ENCODE results near the gene BRSK2. TPM values are rescaled to one million over a fixed set of nuclear protein-coding genes. Genes with fewer than 3 reads are reported as not detected.
A peak's percentile ranks its signal among the peaks of the same experiment; 100 is the strongest.

The BRSK2 gene
- total and polyA plus RNA-seq, 9 of the 15 experiments (the other 6 are each of a cell fraction or from before 2014, with no cell fraction given): 0.06 to 0.52 (median 0.18) TPM; not detected in 5

DNA sequence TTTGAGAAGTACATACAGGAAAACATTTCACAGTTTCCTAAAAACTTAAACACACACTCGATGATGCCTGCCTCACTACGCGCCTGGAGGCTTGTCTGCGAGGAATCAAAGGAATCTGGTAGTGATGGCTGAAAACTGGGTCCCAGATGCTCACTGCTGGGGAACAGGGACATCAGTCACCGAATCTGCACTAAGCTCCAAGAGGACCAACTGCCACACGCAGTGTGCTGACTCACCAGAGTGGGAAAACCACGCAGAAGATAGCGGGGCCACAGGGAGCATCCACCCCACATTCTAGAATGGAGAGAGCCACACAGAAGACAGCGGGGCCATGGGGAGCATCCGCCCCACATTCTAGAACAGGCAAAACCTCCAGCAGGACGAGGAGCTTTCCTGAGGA, 121.2 kb downstream of the BRSK2 start:
- intact Hi-C loops (cut with micrococcal nuclease): no loop called here

More for the DNA sequence above, 121.2 kb downstream of the BRSK2 start:
- Histone ChIP-seq H3K4me1 (replicated peaks in 1 of 2; ENCODE audit: control insufficient read depth in 2 of 2, insufficient read depth in 2 of 2, low read length in 2 of 2) (peaks cover 9 to 48% of the 10 kb centered on the region in 2 experiments), H3K27me3 (ENCODE audit: control insufficient read depth in 2 of 2, insufficient read depth in 2 of 2, low read length in 2 of 2) (no peaks in the 10 kb centered on the region), H4K20me1 (replicated peaks; ENCODE audit: control insufficient read depth, insufficient read depth, low read length) (peaks cover 70% of the 10 kb centered on the region), H3K4me3 (no peak overlapping the region), H3K9me3 (replicated peaks; ENCODE audit: control insufficient read depth, insufficient read depth, low read depth, low read length) (no peaks in the 10 kb centered on the region), H3K27ac (ENCODE audit: extremely low read depth, low read depth, low read length) (no peak overlapping the region), H2AFZ (ENCODE audit: low read depth, low read length) (no peak overlapping the region), H3K9me1 (ENCODE audit: control insufficient read depth, insufficient read depth, low read length) (peaks cover 13% of the 10 kb centered on the region), H3K36me3 (ENCODE audit: control insufficient read depth, insufficient read depth, low read length) (no peaks in the 10 kb centered on the region), H3K9ac (ENCODE audit: insufficient read depth in 1 of 2, low read depth in 2 of 2, low read length in 2 of 2) (no peak overlapping the region), H3K79me2 (ENCODE audit: control insufficient read depth, insufficient read depth, low read length) (peaks cover 14% of the 10 kb centered on the region), H3K4me2 (ENCODE audit: insufficient read depth, low read length) (no peak overlapping the region)
- no peak for ATAC-seq
- FAIRE-seq: no peak
- no TSS peak for BruUV-seq (replicated peaks)
- TF ChIP-seq ZNF75A (CRISPR knock-in tag; IDR thresholded peaks at IDR 0.05): 0 out of 2 replicates have a peak, but pooled peaks have one; percentile 14
- TF ChIP-seq RBM34 (IDR thresholded peaks at IDR 0.05; ENCODE audit: borderline replicate concordance, insufficient read depth, low read length): no peak
- TF ChIP-seq, protein P1, sequence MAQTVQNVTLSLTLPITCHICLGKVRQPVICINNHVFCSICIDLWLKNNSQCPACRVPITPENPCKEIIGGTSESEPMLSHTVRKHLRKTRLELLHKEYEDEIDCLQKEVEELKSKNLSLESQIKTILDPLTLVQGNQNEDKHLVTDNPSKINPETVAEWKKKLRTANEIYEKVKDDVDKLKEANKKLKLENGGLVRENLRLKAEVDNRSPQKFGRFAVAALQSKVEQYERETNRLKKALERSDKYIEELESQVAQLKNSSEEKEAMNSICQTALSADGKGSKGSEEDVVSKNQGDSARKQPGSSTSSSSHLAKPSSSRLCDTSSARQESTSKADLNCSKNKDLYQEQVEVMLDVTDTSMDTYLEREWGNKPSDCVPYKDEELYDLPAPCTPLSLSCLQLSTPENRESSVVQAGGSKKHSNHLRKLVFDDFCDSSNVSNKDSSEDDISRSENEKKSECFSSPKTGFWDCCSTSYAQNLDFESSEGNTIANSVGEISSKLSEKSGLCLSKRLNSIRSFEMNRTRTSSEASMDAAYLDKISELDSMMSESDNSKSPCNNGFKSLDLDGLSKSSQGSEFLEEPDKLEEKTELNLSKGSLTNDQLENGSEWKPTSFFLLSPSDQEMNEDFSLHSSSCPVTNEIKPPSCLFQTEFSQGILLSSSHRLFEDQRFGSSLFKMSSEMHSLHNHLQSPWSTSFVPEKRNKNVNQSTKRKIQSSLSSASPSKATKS (CRISPR knock-in tag; IDR thresholded peaks at IDR 0.05): no peak
- TF ChIP-seq YY1 (IDR thresholded peaks at IDR 0.05; ENCODE audit: borderline replicate concordance in 1 of 3, control insufficient read depth in 1 of 3, extremely low read depth in 1 of 3, insufficient read depth in 3 of 3, insufficient read length in 1 of 3, insufficient replicate concordance in 2 of 3, low read depth in 1 of 3, low read length in 2 of 3): no peak
- TF ChIP-seq RAD51 (IDR thresholded peaks at IDR 0.05; ENCODE audit: borderline replicate concordance, low read depth): no peak
- no peak for TF ChIP-seq ZNF507 (tag; conservative IDR thresholded peaks at IDR 0.05)
- TF ChIP-seq GATA2 (CRISPR knock-in tag; IDR thresholded peaks at IDR 0.05): no peak
- TF ChIP-seq NFE2 (IDR thresholded peaks at IDR 0.05; ENCODE audit: low read depth): 0 out of 2 replicates have a peak, but pooled peaks have one; percentile 17
- no peak for TF ChIP-seq EWSR1 (IDR thresholded peaks at IDR 0.05; ENCODE audit: borderline replicate concordance, low read depth, partially characterized antibody)
- no peak for DNase-seq (ENCODE audit: extremely low read depth in 1 of 4, low spot score in 3 of 4)
- WGBS (ENCODE audit: insufficient coverage, low coverage, missing lambda C conversion rate): 50% methylated on average over 11 of the region's 11 CpGs
- POLR2A ChIA-PET: interaction anchor here (0.6 kb wide), 1 partner anchor 18 kb away, joined by 3 read pairs; no protein-coding TSS in a partner anchor
- CTCF ChIA-PET (ENCODE audit: low intra/inter-chr PET ratio): no interaction called here
- in situ Hi-C loops (cut with MboI): no loop called here

All from K562 (cell line).